Suppressor macrophage (primary cell): ENCODE data around the gene LDAH.

Experiments
- DNase-seq, 4 experiments: peaks; one replicate each; pipeline ENCODE4 v3.0.0-alpha.2; 2020 to 2022

Gene LDAH

GRCh38 chr2:20678780-20679179, 144.1 kb downstream of the LDAH start:
- no peak for DNase-seq

- no peak for DNase-seq
Measured at GRCh38 chr2:20678086-20678395, 144.9 kb downstream of the LDAH start.

GRCh38 chr2:20677301-20678085, 145.4 kb downstream of the LDAH start:
- DNase-seq: no peak

- no peak for DNase-seq
Measured at GRCh38 chr2:20676353-20677215, 146.3 kb downstream of the LDAH start.

GRCh38 chr2:20675701-20676352, 147.1 kb downstream of the LDAH start:
- DNase-seq: peak in 2 of 4 experiments; percentile 29 to 41

GRCh38 chr2:20674974-20675679, 147.8 kb downstream of the LDAH start:
- peak in 2 of 4 experiments; percentile 29 to 35 for DNase-seq

- no peak for DNase-seq
Measured at GRCh38 chr2:20674309-20674965, 148.5 kb downstream of the LDAH start.

- no peak for DNase-seq
Measured at GRCh38 chr2:20673686-20674308, 149.1 kb downstream of the LDAH start.

- DNase-seq: peak in 1 of 4 experiments; percentile 26
Measured at GRCh38 chr2:20672201-20672951, 150.5 kb downstream of the LDAH start.

- no peak for DNase-seq
Measured at GRCh38 chr2:20671736-20672080, 151.2 kb downstream of the LDAH start.

- DNase-seq: no peak
Measured at GRCh38 chr2:20671036-20671735, 151.7 kb downstream of the LDAH start.

GRCh38 chr2:20670315-20671035, 152.4 kb downstream of the LDAH start:
- no peak for DNase-seq

- no peak for DNase-seq
Measured at GRCh38 chr2:20669562-20670314, 153.2 kb downstream of the LDAH start.

GRCh38 chr2:20668871-20669475, 153.9 kb downstream of the LDAH start:
- DNase-seq: no peak

GRCh38 chr2:20668451-20668850, 154.4 kb downstream of the LDAH start:
- DNase-seq: no peak

- DNase-seq: no peak
Measured at GRCh38 chr2:20667531-20668401, 155.1 kb downstream of the LDAH start.

GRCh38 chr2:20667151-20667530, 155.8 kb downstream of the LDAH start:
- DNase-seq: peak in 2 of 4 experiments; percentile 35 to 50
